ENCODE data around the gene UBR4.
"Not testable (repeated sequence)": the region's sequence is repeated elsewhere in the genome, so short reads cannot be mapped to it uniquely, and the experiment has no call there.

Gene UBR4

DNA sequence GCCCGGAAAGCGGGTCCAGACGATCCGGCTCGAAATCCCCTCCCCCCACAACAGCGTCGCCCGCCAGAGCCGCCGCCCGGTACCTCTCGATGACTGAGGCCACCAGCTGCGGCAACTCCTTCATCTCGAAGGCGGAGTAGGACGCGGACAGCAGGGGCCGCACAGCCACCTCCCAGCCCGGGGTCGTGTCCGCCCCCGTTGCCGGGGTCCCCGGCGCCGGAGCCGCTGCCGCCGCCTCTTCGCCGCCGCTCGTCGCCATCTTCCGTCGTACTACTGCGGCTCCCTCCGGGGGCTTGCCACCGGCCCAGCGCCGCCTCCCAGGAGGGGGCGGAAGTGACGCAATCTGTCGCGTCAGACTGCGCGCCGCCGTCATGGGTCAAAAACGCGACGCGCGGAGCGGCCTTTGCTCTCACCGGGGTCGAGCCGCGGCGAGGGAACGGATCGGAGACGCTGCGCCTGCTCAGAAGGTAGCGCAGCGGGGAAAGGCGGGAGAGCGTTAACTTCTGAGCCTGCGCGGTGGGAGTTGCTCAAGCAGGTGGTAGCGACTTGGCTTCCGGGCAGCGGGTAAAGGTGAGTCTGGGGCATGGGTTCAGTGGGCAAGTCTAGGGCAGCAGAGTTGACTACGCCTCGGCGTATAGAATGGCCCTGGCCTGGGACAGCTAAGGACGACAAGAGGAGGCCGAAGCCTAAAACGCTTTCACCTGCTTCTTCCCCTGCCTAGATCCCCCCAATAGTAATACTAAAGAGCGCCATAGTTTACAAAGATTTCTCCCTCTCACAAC, at the start of gene UBR4:
UBR4 (minus strand) TSS at position 277 of the 782 bp plus-strand sequence; CDS start at position 259, 18 bp downstream.
- H3K4me3 ChIP-seq (ENCODE audit: low read depth, low read length) = peak within 1 kb of the TSS; percentile 92
- DNase-seq (ENCODE audit: low read depth) = peak; percentile 86
- TF ChIP-seq, protein P1, sequence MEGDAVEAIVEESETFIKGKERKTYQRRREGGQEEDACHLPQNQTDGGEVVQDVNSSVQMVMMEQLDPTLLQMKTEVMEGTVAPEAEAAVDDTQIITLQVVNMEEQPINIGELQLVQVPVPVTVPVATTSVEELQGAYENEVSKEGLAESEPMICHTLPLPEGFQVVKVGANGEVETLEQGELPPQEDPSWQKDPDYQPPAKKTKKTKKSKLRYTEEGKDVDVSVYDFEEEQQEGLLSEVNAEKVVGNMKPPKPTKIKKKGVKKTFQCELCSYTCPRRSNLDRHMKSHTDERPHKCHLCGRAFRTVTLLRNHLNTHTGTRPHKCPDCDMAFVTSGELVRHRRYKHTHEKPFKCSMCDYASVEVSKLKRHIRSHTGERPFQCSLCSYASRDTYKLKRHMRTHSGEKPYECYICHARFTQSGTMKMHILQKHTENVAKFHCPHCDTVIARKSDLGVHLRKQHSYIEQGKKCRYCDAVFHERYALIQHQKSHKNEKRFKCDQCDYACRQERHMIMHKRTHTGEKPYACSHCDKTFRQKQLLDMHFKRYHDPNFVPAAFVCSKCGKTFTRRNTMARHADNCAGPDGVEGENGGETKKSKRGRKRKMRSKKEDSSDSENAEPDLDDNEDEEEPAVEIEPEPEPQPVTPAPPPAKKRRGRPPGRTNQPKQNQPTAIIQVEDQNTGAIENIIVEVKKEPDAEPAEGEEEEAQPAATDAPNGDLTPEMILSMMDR (IDR thresholded peaks at IDR 0.05; ENCODE audit: low read depth, low read length, missing control alignments) = no peak

DNA sequence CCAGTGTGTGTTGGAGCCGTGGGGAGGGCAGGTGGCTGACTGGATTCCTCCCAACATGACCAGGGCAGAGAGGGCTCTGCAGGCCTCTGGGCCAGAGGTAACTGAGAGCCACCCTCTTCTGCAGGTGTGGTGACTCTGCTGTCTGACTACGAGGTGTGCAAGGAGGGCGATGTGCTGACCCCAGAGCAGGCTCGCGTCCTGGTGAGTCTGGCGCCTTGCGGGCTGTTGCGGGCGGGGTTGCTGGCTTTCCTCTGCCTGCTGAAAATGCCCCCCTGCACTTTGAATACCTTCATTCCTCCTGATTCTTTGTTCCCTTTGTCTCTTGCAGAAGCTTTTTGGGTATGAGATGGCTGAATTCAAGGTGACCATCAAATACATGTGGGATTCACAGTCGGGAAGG, 48.3 kb upstream of the UBR4 start:
- TF ChIP-seq, protein P1 (IDR thresholded peaks at IDR 0.05; ENCODE audit: low read depth, low read length, missing control alignments) = no peak
- no peak for DNase-seq (ENCODE audit: low read depth)
- H3K4me3 ChIP-seq (ENCODE audit: low read depth, low read length) = no peak overlapping the region

- no peak for DNase-seq (ENCODE audit: low read depth)
- H3K4me3 ChIP-seq (ENCODE audit: low read depth, low read length) = no peak overlapping the region
- TF ChIP-seq, protein P1 (IDR thresholded peaks at IDR 0.05; ENCODE audit: low read depth, low read length, missing control alignments) = no peak
Observed at GRCh38 chr1:19257178-19257914, 47.3 kb upstream of the UBR4 start.

DNA sequence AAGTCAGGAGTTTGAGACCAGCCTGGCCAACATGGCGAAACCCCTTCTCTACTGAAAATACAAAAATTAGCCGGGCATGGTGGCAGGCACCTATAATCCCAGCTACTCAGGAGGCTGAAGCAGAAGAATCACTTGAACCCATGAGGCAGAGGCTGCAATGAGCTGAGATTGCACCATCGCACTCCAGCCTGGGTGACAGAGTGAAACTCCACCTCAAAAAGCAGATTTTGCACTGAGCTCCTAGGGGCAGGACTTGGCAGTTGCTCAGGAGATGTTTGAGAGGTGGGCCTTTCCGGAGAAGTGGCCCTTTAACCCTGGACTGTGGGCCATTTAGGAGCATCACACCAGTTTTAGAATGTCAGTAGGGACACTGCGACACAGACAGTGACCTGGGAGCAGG, 46.2 kb upstream of the UBR4 start:
- DNase-seq (ENCODE audit: low read depth); H3K4me3 ChIP-seq (ENCODE audit: low read depth, low read length): not testable (repeated sequence)

DNA sequence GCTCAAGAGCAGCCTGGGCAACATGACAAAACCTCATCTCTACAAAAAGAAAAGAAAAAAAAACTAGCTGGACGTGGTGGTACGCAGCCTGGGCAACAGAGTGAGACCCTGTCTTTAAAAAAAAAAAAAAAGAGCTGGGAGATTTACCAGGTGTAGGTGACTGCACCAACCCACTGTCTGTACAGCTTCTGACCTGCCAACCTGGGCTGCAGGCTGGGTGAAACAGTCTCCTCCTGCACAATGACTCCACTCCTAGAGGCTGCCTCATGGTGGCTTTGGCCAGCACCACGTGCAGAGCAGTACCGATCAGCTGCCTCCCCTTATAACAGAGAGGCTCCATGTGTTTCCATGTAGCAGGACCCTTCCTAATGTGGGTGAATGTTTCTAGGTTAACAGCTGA, 45.2 kb upstream of the UBR4 start:
- DNase-seq (ENCODE audit: low read depth) = no peak
- TF ChIP-seq, protein P1 (IDR thresholded peaks at IDR 0.05; ENCODE audit: low read depth, low read length, missing control alignments) = no peak
- H3K4me3 ChIP-seq (ENCODE audit: low read depth, low read length) = no peak overlapping the region

- H3K4me3 ChIP-seq (ENCODE audit: low read depth, low read length) = no peak overlapping the region
- no peak for DNase-seq (ENCODE audit: low read depth)
- TF ChIP-seq, protein P1 (IDR thresholded peaks at IDR 0.05; ENCODE audit: low read depth, low read length, missing control alignments) = no peak
Observed at GRCh38 chr1:19254416-19254815, 44.4 kb upstream of the UBR4 start.

DNA sequence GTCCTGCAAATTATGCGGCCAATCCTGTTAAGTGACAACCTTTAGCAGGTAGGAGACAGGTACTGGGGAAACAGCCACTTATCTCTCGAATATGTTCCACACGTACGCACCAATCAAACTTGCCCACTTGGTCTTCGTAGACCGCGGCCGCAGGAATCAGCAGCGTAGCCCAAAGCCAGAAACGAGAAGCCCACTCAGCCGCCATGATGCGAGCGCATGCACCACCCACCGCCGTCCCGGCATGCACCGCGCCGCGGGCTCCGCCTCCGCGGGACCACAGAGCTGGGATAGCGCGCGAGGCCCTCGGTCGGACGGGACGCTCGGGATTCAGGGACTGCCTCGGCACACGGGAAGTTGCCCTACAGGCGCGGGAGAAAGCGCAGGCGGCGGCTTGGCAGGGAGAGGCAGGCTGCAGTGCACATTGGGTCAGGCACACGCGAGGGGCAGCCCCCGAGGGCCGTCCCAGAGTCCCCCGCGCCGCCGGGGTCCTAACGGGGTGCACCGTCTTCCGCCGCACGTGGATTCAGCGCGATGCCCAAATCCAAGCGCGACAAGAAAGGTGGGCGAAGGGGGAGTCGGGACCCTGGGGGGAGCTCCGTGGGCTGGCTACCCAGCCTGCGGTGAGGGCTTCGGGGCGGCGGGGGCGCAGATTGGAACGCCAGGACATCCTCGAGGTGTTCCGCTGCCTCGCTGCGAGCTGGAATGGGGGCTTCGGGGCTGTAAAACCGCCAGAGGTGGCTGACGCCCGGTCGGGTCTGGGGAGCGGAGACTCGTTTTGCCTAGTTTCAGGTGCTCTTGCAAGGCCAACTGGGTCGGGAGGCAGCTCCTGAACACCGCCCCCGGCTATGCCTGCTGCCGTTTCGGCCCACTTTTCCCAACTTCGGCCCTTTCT, 41.5 kb upstream of the UBR4 start, which contains the start of the genes EMC1 and MRTO4:
EMC1 (minus strand) TSS at position 220 of the 892 bp plus-strand sequence; CDS start at position 205, 15 bp downstream.
MRTO4 (plus strand) TSS at position 501 of the 892 bp plus-strand sequence; CDS start at position 532, 31 bp downstream.
- H3K4me3 ChIP-seq (ENCODE audit: low read depth, low read length) = peak within 1 kb of the TSS; percentile 87
- peak; percentile 41 for DNase-seq (ENCODE audit: low read depth)
- TF ChIP-seq, protein P1 (IDR thresholded peaks at IDR 0.05; ENCODE audit: low read depth, low read length, missing control alignments) = no peak
